Right hindlimb (tissue), 1 donor: ENCODE data around the gene LLPH.
A peak's percentile ranks its signal among the peaks of the same experiment; 100 is the strongest.
"Not testable (repeated sequence)": the region's sequence is repeated elsewhere in the genome, so short reads cannot be mapped to it uniquely, and the experiment has no call there.

Source experiments
- DNase-seq: peaks from one replicate; pipeline ENCODE4 v3.0.0-alpha.2; 2018

Gene LLPH

DNA sequence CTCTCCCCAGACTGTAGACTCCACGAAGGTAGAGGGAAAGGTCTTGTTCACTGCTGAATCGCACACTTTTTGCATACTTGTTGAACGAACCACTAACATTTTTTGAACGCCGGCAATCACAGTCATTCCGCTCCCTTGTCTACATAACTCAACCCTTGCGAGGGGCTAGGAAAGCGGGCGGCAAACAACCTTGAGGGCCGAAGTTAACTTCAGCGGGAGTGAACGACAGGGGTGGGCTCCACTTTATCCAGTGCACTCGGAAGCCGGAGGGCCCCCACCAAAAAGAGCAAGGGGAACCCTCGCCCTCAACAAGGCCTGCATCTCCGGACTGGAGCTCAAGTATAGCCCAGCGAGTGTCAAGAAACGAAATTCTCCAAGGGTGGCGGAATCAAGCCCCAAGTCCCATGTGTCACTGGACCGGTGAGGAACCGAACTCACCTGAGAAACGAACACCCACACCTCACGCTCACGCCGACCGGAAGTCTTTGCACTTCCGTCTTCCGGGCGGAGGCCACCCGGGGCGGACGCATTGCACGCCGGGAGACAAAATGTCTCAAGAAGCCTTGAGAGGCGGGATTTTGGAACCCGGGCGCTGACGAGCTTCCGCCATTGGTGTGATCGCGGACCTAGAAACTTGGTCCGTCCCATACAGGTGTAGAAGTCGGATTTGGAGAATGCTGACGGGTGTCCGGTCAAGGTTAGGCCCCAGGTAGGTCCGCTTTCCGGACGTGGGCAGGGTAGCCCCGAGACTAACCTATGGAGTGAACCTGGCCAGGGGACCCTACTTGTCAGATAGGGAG, at the start of gene LLPH:
Gene LLPH, minus strand, starts transcription at position 484 of the 800 bp plus-strand sequence. CDS start 1,644 bp downstream, outside the sequence.
- peak; percentile 92 for DNase-seq

DNA sequence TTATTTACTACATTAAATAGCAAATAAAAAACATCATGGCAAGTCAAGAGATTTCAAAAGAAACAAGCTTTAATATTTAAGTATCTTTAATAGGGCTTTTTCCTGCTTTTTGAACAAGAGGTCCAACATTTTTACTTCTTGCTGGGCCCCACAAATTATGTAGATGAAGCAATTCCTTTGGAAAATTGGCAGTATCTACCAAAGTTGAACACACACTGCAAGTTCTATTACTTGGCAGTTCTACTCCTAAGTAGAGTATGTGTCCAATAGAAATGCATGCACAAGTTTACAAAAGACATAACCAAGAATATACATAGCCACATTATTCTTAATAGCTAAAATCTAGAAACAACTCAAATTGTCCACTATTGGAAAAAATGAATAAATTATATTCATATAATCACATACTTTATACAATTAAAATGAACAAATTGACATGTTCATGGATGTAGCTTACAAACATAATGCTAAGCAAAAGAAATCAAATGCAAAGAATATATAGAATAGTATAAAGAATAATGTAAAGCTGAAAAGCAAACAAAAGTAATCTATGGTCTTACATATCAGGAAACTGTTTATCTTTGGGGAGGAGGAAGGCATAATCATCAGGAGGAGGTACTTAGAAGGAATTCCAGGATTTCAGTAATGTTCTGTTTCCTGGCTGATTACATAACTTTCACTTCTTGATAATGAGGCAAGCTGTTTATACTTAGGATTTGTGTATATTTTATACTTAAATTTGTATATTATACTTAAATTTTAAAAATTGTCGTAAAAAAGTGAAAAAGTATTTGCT, 45.8 kb upstream of the LLPH start:
- DNase-seq = no peak

DNA sequence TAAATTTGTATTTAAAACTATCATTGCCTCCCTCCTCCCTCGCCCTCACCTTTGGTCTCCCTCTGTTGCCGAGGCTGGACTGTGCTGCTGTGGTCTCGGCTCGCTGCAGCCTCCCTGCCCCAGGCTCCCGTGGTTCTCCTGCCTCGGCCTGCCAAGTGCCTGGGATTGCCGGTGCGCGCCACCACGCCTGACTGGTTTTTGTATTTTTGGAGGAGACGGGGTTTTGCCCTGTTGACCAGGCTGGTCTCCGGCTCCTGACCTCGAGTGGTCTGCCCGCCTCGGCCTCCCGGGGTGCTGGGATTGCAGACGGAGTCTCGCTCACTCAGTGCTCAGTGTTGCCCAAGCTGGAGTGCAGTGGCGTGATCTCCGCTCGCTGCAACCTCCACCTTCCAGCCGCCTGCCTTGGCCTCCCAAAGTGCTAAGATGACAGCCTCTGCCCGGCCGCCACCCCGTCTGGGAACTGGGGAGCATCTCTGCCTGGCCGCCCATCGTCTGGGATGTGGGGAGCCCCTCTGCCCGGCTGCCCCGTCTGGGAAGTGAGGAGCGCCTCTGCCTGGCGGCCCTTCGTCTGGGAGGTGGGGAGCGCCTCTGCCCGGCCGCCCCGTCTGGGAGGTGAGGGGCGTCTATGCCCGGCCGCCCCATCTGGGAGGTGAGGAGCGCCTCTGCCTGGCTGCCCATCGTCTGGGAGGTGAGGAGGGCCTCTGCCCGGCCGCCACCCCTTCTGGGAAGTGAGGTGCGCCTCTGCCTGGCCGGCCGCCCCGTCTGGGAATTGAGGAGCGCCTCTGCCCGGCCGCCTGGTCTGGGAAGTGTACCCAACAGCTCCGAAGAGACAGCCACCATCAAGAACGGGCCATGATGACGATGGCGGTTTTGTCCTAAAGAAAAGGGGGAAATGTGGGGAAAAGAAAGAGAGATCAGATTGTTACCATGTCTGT, 44.1 kb upstream of the LLPH start:
- not testable (repeated sequence) for DNase-seq

DNA sequence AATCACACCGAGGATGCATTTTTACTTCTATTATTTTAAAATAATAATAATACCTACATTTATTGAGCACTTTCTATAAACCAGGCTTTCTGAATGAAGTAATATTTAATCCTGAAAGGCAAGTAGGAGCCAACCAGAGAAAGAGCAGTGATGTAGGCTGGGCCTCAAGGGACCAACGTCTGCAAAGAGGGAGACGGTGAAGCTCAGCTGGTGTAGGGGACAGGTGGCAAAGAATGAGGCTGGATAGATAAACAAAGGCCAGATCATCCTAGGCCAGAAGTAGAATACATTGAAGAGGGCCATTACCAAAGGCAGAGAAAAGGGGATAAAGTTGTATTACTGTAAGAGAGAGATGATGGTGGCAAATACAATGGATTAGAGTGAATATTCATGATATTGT, 40.1 kb upstream of the LLPH start:
- DNase-seq = no peak

DNA sequence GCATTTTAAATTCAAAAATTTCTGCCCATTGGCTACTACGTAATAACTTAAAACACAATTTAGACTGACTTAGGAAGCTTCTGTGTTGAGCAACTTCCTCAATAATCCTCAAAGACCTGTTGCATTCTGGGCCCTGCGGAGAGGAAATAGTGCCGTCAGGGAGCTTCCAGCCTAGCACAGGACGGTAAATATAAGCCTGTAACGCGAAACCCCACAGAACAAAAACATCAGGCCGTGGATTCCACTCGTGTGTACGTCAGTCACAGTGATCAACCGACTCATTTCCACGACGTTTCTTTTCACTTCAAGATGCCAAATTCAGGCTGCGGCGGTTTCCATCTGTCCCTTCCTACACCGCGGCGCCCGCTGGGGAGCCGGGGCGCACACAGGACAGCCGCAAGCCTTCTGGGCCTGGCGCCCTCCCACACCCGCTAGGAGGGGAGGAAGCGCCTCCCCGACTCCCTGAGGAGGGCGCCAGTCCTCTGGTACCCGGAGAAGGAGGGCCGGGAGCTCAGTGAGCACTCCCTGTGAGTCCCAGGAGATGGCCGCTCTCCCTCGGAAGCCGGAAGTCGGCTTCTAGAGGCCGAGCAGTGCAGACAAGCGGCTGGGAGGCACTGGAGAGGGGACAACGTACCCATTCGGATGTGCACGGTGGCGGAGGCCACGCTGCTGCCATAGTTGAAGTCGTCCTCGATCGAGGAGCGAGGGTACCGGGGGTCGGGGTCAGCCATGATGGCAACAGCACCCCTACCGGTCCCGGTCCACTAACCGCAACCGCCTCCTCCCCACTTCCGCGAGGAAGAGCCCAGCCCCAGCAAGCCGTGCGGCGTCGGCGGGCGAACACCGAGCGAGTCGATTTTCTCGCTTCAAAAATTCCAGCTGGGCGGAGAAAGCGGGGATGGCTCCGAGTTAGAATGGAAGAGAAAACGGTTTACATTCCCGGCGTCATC, 38.9 kb upstream of the LLPH start, which contains the start of gene TMBIM4:
Gene TMBIM4, minus strand, starts transcription at position 776 of the 950 bp plus-strand sequence. Its CDS starts 45 bp downstream, at position 731.
- DNase-seq = peak; percentile 95

DNA sequence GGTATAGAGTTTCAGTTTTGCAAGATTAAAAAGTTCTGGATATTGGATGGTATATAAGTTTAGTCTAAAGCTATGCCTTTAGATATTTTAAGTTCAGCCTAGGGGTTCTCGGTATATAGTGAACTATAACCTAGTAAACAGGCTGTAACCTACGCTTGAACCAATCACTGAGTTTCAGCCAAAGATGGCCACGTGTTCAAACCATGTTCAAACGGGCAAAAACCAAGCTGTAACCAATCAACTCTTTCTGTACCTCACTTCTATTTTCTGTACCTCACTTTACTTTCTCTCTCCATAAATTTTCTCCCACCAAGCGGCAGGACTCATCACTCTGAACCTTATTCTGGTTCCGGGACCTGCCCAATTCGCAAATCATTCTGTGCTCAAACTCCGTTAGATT, 37.9 kb upstream of the LLPH start:
- DNase-seq = no peak

DNA sequence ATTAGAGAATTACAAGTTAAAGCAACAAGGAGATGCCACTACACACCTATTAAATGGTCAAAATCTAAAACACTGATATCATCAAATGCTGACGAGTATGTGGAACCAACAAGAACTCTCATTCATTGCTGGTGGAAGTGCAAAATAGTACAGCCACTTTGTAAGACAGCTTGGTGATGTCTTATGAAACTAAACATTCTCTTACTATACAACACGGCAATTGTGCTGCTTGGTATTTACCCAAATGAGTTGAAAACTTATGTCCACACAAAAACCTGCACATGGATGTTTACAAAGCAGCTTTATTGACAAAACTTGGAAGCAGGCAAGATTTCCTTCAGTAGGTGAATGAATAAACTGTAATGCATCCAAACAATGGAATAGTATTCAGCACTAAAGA, 36.0 kb upstream of the LLPH start:
- DNase-seq = no peak

DNA sequence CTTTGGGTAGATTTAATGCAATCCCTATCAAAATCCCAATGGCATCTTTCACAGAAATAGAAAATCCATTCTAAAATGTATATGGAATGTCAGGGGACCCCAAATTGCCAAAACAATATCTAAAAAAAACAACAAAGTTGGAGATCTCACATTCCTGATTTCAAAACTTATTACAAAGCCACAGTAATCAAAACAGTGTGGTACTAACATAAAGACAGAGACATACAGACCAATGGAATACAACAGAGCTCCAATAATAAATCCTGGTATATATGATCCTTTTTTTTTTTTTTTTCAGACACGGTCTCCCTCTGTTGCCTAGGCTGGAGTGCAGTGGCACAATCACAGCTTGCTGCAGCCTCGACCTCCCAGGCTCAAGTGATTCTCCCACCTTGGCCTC, 34.6 kb upstream of the LLPH start:
- no peak for DNase-seq

DNA sequence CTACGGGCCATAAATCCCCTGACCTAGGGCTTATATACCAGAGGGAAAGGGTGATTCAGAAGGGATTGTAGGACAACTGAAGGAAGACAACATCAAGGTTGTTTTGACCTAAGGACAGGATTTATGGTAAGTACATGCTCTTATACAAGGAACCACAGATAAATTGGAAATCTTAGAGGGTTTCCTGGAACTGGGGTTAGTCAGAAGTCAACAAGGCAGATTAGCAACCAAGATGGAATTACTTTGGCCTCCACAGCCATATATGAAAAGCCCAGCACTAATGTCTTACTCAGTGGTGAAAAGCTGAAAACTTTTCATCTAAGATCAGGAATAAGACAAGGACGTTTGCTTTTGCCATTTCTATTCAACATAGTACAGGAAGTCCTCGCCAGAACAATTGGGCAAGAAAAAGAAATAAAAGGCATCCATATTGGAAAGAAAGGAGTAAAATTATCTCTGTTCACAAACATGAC, 33.8 kb upstream of the LLPH start:
- DNase-seq = no peak

DNA sequence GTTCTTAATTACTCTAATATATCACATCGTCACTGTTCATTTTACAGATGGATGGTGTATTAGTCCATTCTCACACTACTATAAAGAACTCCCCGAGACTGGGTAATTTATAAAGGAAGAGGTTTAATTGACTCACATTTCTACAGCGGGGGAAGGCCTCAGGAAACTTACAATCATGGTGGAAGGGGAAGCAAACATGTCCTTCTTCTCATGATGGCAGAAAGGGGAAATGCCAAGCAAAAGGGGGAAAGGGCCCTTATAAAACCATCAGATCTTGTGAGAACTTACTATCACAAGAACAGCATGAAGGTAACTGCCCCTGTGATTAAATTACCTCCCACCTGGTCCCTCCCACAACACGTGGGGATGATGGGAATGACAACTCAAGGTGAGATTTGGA, 32.7 kb upstream of the LLPH start:
- DNase-seq = no peak

DNA sequence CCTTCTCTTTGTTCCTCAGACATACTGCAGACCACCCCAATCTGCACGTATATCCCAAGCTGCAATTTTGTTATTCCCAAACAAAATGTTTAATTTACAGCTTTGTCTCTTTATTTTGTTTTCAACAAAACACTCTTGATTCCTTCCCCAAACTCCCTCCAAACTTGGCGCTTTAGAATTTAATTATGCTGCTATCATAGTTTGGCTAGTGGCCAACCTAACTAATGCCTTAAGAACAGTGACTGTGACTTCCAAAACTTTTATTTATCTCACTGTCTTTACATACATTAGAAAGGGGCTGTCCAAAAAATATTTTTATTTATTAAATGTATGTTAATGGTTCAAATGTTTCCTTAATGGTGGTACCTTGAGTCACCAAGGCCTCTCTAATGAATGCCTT, 32.2 kb upstream of the LLPH start:
- no peak for DNase-seq

DNA sequence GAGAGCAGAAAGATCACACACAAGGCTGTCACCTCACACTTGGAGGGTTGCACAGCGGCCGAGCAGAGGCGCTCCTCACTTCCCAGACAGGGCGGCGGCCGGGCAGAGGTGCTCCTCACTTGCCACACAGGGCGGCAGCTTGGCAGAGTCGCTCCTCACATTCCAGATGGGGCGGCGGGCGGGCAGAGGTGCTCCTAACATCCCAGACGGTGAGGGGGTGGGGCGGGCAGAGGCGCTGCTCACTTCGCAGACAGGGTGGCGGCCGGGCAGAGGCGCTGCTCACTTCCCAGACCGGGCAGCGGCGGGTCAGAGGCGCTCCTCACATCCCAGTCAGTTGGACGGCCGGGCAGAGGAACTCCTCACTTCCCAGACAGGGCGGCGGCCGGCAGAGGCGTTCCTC, 30.2 kb upstream of the LLPH start:
- no peak for DNase-seq

DNA sequence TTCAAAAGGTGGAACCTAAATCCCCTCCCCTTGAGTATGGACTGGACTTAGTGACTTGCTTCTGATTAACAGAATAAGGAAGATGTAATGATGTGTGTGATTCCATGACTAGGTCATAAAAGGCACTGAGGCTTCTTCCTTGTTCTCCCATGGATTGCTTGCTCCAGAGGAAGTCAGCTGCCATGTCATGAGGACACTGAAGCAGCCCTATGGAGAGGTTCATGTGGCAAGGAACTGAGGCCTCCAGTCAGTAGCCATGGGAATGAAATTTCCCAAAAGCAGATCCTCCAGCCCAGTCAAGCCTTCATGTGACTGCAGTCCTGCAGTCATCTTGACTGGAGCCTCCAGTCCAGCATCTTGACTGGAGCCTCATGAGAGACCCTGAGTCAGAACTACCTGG, 28.6 kb upstream of the LLPH start:
- no peak for DNase-seq

DNA sequence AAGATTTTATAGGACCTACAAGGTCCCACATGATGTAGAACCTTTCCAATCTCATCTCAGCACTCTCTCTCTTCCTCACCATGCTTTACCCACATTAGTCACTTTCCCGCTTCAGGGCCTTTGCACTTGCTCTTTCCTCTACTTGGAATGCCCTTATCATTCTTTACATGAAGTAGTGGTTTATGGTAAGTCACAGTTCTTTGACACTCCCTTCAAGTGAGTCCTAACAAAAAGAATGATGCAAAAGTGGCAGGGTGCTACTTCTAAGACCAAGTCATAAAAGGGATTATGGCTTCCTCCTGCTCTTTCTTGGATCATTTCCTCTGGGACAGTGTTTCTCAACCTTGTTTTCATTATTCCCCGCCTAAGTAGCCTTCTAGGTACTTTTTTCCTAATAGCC, 26.1 kb upstream of the LLPH start:
- no peak for DNase-seq

DNA sequence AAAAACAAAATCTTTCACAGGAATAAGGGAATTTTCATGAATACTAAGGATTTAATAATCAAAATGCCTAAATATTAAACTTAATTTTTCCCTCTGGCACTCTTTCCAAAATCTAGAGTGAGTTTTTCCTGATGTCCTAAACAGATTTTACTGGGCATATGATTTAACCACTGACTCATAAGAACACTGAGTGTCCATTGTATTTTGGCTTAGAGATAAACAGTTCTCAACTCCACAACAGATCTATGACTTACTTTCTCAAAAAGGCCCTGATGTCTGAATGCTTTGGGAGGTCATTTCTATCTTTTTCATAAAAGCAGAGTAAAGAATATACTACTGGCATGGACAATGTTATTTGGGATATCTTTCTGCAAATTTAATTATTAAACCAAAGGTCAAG, 24.2 kb upstream of the LLPH start:
- DNase-seq = no peak

DNA sequence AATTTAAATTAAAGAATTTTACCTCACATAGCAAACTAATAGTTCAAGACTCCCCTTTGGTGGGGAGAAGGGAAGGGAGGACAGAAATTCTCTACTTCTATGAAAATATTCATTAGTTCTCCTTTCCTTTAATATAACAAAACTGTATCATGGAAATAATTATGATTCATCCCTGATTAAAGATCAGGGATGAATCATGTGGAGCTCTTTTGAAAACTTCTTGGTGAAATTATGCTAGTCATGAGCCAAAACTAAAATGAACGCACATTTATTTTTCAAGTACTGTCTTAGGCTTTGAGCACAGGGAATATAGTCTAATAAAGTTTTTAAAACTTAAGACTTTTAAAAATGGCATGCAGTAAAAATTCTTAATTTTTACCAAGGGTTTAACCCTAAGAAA, 22.2 kb upstream of the LLPH start:
- no peak for DNase-seq

DNA sequence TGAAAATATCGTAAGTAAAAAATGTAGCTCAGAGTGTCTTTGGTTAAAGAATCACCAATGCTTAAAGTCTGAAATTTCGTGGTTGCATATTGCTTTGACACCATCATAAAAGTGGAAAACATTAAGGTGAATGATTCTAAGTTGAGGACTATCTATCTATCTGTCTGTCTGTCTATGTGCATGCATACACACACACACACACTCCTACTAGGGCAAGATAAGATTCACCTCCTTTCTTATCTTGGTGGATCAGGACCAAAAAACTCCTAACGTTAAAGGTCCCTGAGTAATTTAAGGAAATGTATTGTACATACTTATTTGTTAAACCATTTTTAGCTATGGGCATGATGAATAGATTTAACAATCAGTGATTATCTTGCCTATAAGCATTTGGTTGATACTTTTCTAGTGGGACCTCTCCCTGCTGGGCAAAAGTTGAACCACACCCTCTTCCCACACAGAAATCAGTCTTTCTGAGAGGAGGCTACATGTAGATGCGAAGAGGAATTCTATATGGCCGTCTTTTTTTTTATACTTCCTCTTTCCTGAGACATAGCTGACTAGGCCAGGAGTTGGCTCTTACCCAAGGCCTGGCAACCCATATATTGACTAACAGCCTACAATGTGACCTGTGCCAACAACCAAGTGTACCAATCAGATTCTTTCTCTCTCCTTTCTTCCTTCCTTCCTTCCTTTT, 19.3 kb upstream of the LLPH start:
- DNase-seq = no peak

DNA sequence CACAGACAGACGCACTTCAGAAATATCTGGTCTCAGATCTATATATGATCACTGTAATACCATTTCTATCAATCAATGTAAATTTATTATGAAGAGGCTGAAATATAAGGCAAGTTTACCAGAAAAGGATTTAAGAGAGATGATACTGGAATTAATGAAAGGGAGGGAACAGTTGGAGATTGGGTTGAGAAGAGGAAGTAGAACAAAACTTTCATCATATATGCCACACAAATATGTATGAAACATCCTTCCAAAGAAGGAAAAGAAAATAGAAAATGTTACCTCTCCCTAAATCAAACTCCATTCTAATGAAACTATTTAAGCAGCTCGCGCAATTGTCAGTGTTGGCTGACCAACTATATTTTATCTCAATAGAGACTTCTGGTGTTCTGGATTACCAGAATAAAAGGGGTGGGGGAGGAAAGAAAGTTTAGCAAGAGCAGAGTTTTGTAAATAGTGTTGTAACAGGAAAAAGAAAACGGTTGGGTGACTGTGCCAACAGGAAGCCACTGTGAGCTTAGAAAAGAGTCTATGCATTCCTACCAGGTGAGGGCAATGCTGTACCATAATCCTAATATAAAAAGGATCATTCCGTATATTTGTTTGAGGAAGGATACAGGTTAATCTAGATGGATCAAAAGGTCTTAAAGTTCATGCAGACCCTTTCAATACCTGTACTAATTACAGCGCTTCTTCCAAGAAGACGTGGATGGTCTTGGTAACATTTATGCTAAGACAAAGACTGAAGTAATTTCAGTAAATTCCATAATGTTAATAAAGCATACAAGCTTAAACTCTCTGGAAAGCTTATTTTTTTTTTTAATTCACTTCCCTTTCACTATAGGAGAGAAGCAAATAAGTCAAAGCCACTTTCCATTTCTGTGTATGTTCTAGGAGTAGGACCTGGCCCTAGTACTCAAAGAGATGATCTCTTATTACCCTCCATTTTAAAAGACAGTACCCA, 14.5 kb upstream of the LLPH start:
- DNase-seq = no peak

DNA sequence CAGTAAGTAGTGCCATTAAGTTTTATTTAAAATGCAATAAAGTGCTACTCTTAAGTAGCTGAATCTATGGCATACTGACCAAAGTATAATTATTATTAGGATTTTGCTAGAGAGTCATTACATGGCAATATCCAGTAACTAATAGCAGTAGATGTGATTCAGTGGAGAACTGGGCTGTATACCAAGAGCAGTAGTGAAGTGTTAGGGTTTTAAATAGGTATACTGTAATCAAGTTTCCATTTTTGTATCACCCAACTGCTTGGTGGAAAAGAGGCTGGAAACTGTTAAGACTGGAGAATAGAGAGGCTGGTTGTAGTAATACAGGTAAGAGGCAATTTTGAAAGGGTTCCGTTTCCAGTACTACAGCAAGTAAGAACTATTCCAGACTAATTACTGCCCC, 13.3 kb upstream of the LLPH start:
- DNase-seq = no peak

DNA sequence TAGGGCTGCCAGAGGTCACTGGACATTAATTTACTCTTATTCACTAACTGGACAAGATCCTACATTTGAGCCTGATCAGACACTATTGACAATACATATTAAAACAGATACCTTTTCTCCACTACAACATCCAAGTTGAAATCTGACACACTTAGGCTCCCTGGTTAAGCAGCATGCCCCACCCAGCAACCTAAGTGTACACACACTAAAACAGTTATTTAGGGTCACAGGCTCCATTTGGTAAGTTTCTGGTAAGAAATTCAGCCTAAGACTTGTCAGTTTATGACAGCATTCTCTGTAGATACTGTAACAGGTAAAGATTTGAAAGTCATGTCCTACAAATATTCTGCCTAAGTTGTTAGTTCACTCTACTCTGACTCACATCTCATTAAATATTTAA, 12.3 kb upstream of the LLPH start:
- no peak for DNase-seq
